Measurements from ENCODE around the gene TPD52L1.

- TF ChIP-seq GATA2 (IDR thresholded peaks at IDR 0.05; ENCODE audit: low read depth, low read length) = no peak
- no peak for TF ChIP-seq GATA3 (IDR thresholded peaks at IDR 0.05; ENCODE audit: low read depth, low read length)
Observed at GRCh38 chr6:125219361-125219895, 65.9 kb downstream of the TPD52L1 start.

All from SH-SY5Y (cell line).